Trophoblast cell (in vitro differentiated cells and primary cell): Measurements from ENCODE around the gene SEC23B. TPM values are rescaled to one million over a fixed set of nuclear protein-coding genes. Genes with fewer than 3 reads are reported as not detected.

Experiments used
- DNase-seq, 2 donors: peaks; one replicate each; pipeline ENCODE4 v3.0.0-alpha.2; 2016
- H2AFZ ChIP-seq: 2 replicates; pipeline ENCODE4 v1.6.1; 2013; ENCODE audit warnings: low read length, moderate library complexity, mild to moderate bottlenecking; ENCODE audit not compliant: insufficient read depth, poor library complexity
- H2AK5ac ChIP-seq: 2 replicates; pipeline ENCODE4 v1.6.1; 2013; ENCODE audit warnings: mild to moderate bottlenecking, low read length
- H2BK120ac ChIP-seq: 2 replicates; pipeline ENCODE4 v1.6.1; 2013; ENCODE audit warnings: low read length, mild to moderate bottlenecking, moderate library complexity; ENCODE audit not compliant: insufficient read depth, poor library complexity
- H2BK12ac ChIP-seq: 2 replicates; pipeline ENCODE4 v1.6.1; 2013; ENCODE audit warnings: mild to moderate bottlenecking, low read length, moderate library complexity
- H2BK5ac ChIP-seq: 2 replicates; pipeline ENCODE4 v1.6.1; 2013; ENCODE audit warnings: low read length, low read depth, moderate library complexity, mild to moderate bottlenecking; ENCODE audit not compliant: poor library complexity
- H3K14ac ChIP-seq: 2 replicates; pipeline ENCODE4 v1.6.1; 2013; ENCODE audit warnings: mild to moderate bottlenecking, low read length
- H3K18ac ChIP-seq: 2 replicates; pipeline ENCODE4 v1.6.1; 2013; ENCODE audit warnings: mild to moderate bottlenecking, low read length
- H3K23ac ChIP-seq: 2 replicates; pipeline ENCODE4 v1.6.1; 2013; ENCODE audit warnings: low read length
- H3K27ac ChIP-seq: 2 replicates; pipeline ENCODE4 v1.5.1; 2013; ENCODE audit warnings: low read depth, mild to moderate bottlenecking, inconsistent platforms, low read length, moderate library complexity
- H3K27me3 ChIP-seq: 2 replicates; pipeline ENCODE4 v1.6.1; 2013; ENCODE audit warnings: inconsistent platforms, mild to moderate bottlenecking, low read length, moderate library complexity; ENCODE audit not compliant: insufficient read depth
- H3K36me3 ChIP-seq, 2 experiments: 1 replicate in 1 of 2; 2 replicates in 1 of 2; pipeline ENCODE4 v1.6.1; 2013; ENCODE audit warnings: low read length in 2 of 2, mild to moderate bottlenecking in 2 of 2, moderate library complexity in 1 of 2; ENCODE audit not compliant: insufficient read depth in 2 of 2, control insufficient read depth in 1 of 2
- H3K4ac ChIP-seq: 2 replicates; pipeline ENCODE4 v1.6.1; 2013; ENCODE audit warnings: low read depth, mild to moderate bottlenecking, low read length, moderate library complexity
- H3K4me1 ChIP-seq, 2 experiments: 1 replicate in 1 of 2; 2 replicates in 1 of 2; pipeline ENCODE4 v1.6.1; 2013; ENCODE audit warnings: low read length in 2 of 2, mild to moderate bottlenecking in 2 of 2, moderate library complexity in 1 of 2; ENCODE audit not compliant: insufficient read depth in 2 of 2, control insufficient read depth in 1 of 2
- H3K4me2 ChIP-seq: 2 replicates; pipeline ENCODE4 v1.6.1; 2013; ENCODE audit warnings: inconsistent platforms, mild to moderate bottlenecking, low read length, moderate library complexity
- H3K4me3 ChIP-seq: 2 replicates; pipeline ENCODE4 v1.5.1; 2013; ENCODE audit warnings: mild to moderate bottlenecking, low read depth, low read length, inconsistent platforms
- H3K79me1 ChIP-seq: one replicate; pipeline ENCODE4 v1.6.1; 2013; ENCODE audit warnings: low read length
- H3K79me2 ChIP-seq: 2 replicates; pipeline ENCODE4 v1.6.1; 2013; ENCODE audit warnings: low read length, mild to moderate bottlenecking; ENCODE audit not compliant: control insufficient read depth, insufficient read depth, poor library complexity
- H3K9ac ChIP-seq: 2 replicates; pipeline ENCODE4 v1.6.1; 2013; ENCODE audit warnings: mild to moderate bottlenecking, low read length
- H3K9me3 ChIP-seq: 2 replicates; pipeline ENCODE4 v1.6.1; 2013; ENCODE audit warnings: low read depth, mild to moderate bottlenecking, control low read depth, inconsistent platforms, low read length; ENCODE audit not compliant: insufficient read depth
- H4K12ac ChIP-seq: 2 replicates; pipeline ENCODE4 v1.6.1; 2013; ENCODE audit warnings: low read depth, mild to moderate bottlenecking, low read length, moderate library complexity
- H4K8ac ChIP-seq: 2 replicates; pipeline ENCODE4 v1.6.1; 2013; ENCODE audit warnings: low read depth, mild to moderate bottlenecking, low read length, moderate library complexity
- H4K91ac ChIP-seq: one replicate; pipeline ENCODE4 v1.6.1; 2013; ENCODE audit warnings: low read depth, mild to moderate bottlenecking, low read length, moderate library complexity
- WGBS: extraction: QIAGEN DNeasy Blood & Tissue Kit; methylation state at CpG from one replicate; pipeline ENCODE4 v1.1.7; 2013; ENCODE audit warnings: missing lambda C conversion rate; ENCODE audit not compliant: insufficient read length, insufficient coverage; ENCODE audit errors: extremely low coverage; 5-methylcytosine and 5-hydroxymethylcytosine counted together
- polyA plus RNA-seq: library from polyadenylated mRNA; stranded (reverse); fragments of 200-250 nt; gene quantifications from 2 replicates; pipeline ENCODE4 v1.2.3, GENCODE V29; 2013

Gene SEC23B
- polyA plus RNA-seq, result 52.2 and 54.2 TPM in 2 replicates

GRCh38 chr20:18507218-18508191, at the start of gene SEC23B:
Gene SEC23B (plus strand): TSS chr20:18507940. CDS start chr20:18510836, 2,896 bp downstream.
- peak within 1 kb of the TSS; percentile 85 for H3K9ac ChIP-seq
- H4K8ac ChIP-seq, result peak within 1 kb of the TSS; percentile 92
- peak within 1 kb of the TSS; percentile 81 for H3K4me2 ChIP-seq
- no CpG with 5 or more reads among the region's 69 CpGs for WGBS
- peak within 1 kb of the TSS; percentile 78 for H2BK5ac ChIP-seq
- peaks cover 3% of the 10 kb centered on the region for H3K79me1 ChIP-seq
- peak within 1 kb of the TSS; percentile 88 for H3K4me3 ChIP-seq
- H3K36me3 ChIP-seq, result peaks cover 2 to 8% of the 10 kb centered on the region in 2 experiments
- peak; percentile 99 for DNase-seq
- no peaks in the 10 kb centered on the region for H3K9me3 ChIP-seq
- no peak within 1 kb of the TSS for H2AK5ac ChIP-seq
- peak within 1 kb of the TSS; percentile 73 for H3K18ac ChIP-seq
- H4K12ac ChIP-seq, result peak within 1 kb of the TSS; percentile 79
- no peaks in the 10 kb centered on the region for H3K27me3 ChIP-seq
- H3K4me1 ChIP-seq, result peaks cover 7 to 10% of the 10 kb centered on the region in 2 experiments
- no peak within 1 kb of the TSS for H3K23ac ChIP-seq
- H2AFZ ChIP-seq, result peak within 1 kb of the TSS; percentile 90
- no peak within 1 kb of the TSS for H2BK12ac ChIP-seq
- peak within 1 kb of the TSS; percentile 83 for H4K91ac ChIP-seq
- peak within 1 kb of the TSS; percentile 95 for H3K27ac ChIP-seq
- H2BK120ac ChIP-seq, result peak within 1 kb of the TSS; percentile 67
- peak within 1 kb of the TSS; percentile 72 for H3K4ac ChIP-seq
- H3K79me2 ChIP-seq, result peaks cover 5% of the 10 kb centered on the region
- peak within 1 kb of the TSS; percentile 65 for H3K14ac ChIP-seq

GRCh38 chr20:18465536-18466200, 42.1 kb upstream of the SEC23B start:
- no peak overlapping the region for H3K14ac ChIP-seq
- H3K4me3 ChIP-seq, result no peak overlapping the region
- no peak overlapping the region for H2BK5ac ChIP-seq
- no peak overlapping the region for H4K8ac ChIP-seq
- H2AK5ac ChIP-seq, result no peak overlapping the region
- H3K4me1 ChIP-seq, result peaks cover 2 to 5% of the 10 kb centered on the region in 2 experiments
- H3K4ac ChIP-seq, result no peak overlapping the region
- no peak overlapping the region for H3K18ac ChIP-seq
- no peak overlapping the region for H4K91ac ChIP-seq
- H3K36me3 ChIP-seq, result peaks cover 2 to 4% of the 10 kb centered on the region in 2 experiments
- DNase-seq, result no peak
- no peak overlapping the region for H3K9ac ChIP-seq
- no peak overlapping the region for H2BK12ac ChIP-seq
- H3K27ac ChIP-seq, result no peak overlapping the region
- no peak overlapping the region for H2AFZ ChIP-seq
- no peaks in the 10 kb centered on the region for H3K79me2 ChIP-seq
- no CpG with 5 or more reads among the region's 6 CpGs for WGBS
- no peak overlapping the region for H3K23ac ChIP-seq
- H4K12ac ChIP-seq, result no peak overlapping the region
- no peaks in the 10 kb centered on the region for H3K9me3 ChIP-seq
- peaks cover 5% of the 10 kb centered on the region for H3K79me1 ChIP-seq
- no peaks in the 10 kb centered on the region for H3K27me3 ChIP-seq
- no peak overlapping the region for H3K4me2 ChIP-seq
- no peak overlapping the region for H2BK120ac ChIP-seq

GRCh38 chr20:18466574-18466893, 41.2 kb upstream of the SEC23B start:
- H3K9me3 ChIP-seq, result no peaks in the 10 kb centered on the region
- H2BK5ac ChIP-seq, result no peak overlapping the region
- H3K36me3 ChIP-seq, result peaks cover 6 to 12% of the 10 kb centered on the region in 2 experiments
- peak overlapping the region; percentile 62 for H3K9ac ChIP-seq
- H3K4ac ChIP-seq, result no peak overlapping the region
- peaks cover 2 to 5% of the 10 kb centered on the region in 2 experiments for H3K4me1 ChIP-seq
- no peak overlapping the region for H2BK120ac ChIP-seq
- H4K91ac ChIP-seq, result no peak overlapping the region
- peak overlapping the region; percentile 78 for H3K4me2 ChIP-seq
- no peak overlapping the region for H3K14ac ChIP-seq
- no peaks in the 10 kb centered on the region for H3K27me3 ChIP-seq
- H3K79me2 ChIP-seq, result no peaks in the 10 kb centered on the region
- H3K4me3 ChIP-seq, result peak overlapping the region; percentile 87
- peak overlapping the region; percentile 75 for H2AFZ ChIP-seq
- H4K12ac ChIP-seq, result no peak overlapping the region
- peaks cover 5% of the 10 kb centered on the region for H3K79me1 ChIP-seq
- H3K27ac ChIP-seq, result no peak overlapping the region
- H3K23ac ChIP-seq, result no peak overlapping the region
- H2AK5ac ChIP-seq, result no peak overlapping the region
- no peak overlapping the region for H2BK12ac ChIP-seq
- no peak for DNase-seq
- no CpG with 5 or more reads among the region's 15 CpGs for WGBS
- H4K8ac ChIP-seq, result peak overlapping the region; percentile 62
- no peak overlapping the region for H3K18ac ChIP-seq

GRCh38 chr20:18466894-18467730, 40.6 kb upstream of the SEC23B start, which contains the start of the genes DZANK1 and POLR3F:
Gene DZANK1 (minus strand): TSS chr20:18467030. CDS start chr20:18465358, 1,672 bp downstream.
Gene POLR3F (plus strand): TSS chr20:18467390. CDS start chr20:18467507, 117 bp downstream.
- Histone ChIP-seq H3K23ac (no peak within 1 kb of the TSS), H2BK120ac (no peak within 1 kb of the TSS), H2AK5ac (no peak within 1 kb of the TSS), H3K9ac (peak within 1 kb of the TSS; percentile 94), H4K8ac (peak within 1 kb of the TSS; percentile 98), H3K79me2 (no peaks in the 10 kb centered on the region), H3K14ac (peak within 1 kb of the TSS; percentile 76), H3K36me3 (peaks cover 7 to 12% of the 10 kb centered on the region in 2 experiments), H4K12ac (peak within 1 kb of the TSS; percentile 97), H3K18ac (peak within 1 kb of the TSS; percentile 73), H2BK5ac (peak within 1 kb of the TSS; percentile 86), H2AFZ (peak within 1 kb of the TSS; percentile 97), H3K4me1 (peaks cover 2 to 5% of the 10 kb centered on the region in 2 experiments), H3K27me3 (no peaks in the 10 kb centered on the region), H3K4me2 (peak within 1 kb of the TSS; percentile 78), H3K4me3 (peak within 1 kb of the TSS; percentile 95), H4K91ac (peak within 1 kb of the TSS; percentile 66), H3K4ac (peak within 1 kb of the TSS; percentile 35), H3K27ac (peak within 1 kb of the TSS; percentile 66), H3K79me1 (peaks cover 5% of the 10 kb centered on the region), H3K9me3 (no peaks in the 10 kb centered on the region), H2BK12ac (no peak within 1 kb of the TSS)
- WGBS, result no CpG with 5 or more reads among the region's 57 CpGs
- peak; percentile 95 to 96 for DNase-seq
